Measurements from ENCODE around the gene ASPRV1.

ASPRV1 gene

GRCh38 chr2:69914164-69914949 lies 47.1 kb downstream of the ASPRV1 start:
- peak in 3 of 4 experiments; percentile 24 to 99 (median 99) for DNase-seq (ENCODE audit: low read depth in 4 of 4, low spot score in 1 of 4)

- no peak for DNase-seq (ENCODE audit: low read depth in 4 of 4, low spot score in 1 of 4)
These were observed 49.4 kb downstream of the ASPRV1 start for GRCh38 chr2:69911985-69912563.

Data from stimulated activated CD4-positive, alpha-beta T cell treated with anti-CD3 and anti-CD28 coated beads, Interleukin-1b, Interleukin-23, amount 100 ng/mL, for 24 hours (primary cell).